Mucosa of stomach (tissue), 1 donor: Measurements from ENCODE around the gene PDE1C.
"Not testable (repeated sequence)": the region's sequence is repeated elsewhere in the genome, so short reads cannot be mapped to it uniquely, and the experiment has no call there.

Experiments
- H3K27me3 ChIP-seq: one replicate; pipeline ENCODE4 v1.7.0; 2013; ENCODE audit warnings: mild to moderate bottlenecking, low read length; ENCODE audit not compliant: control insufficient read depth, insufficient read depth
- H3K36me3 ChIP-seq: one replicate; pipeline ENCODE4 v1.7.0; 2013; ENCODE audit warnings: low read length; ENCODE audit not compliant: control insufficient read depth, insufficient read depth
- H3K4me1 ChIP-seq: one replicate; pipeline ENCODE4 v1.7.0; 2013; ENCODE audit warnings: mild to moderate bottlenecking, low read length; ENCODE audit not compliant: control insufficient read depth, insufficient read depth
- H3K4me3 ChIP-seq: one replicate; pipeline ENCODE4 v1.7.0; 2013; ENCODE audit warnings: low read length
- H3K9ac ChIP-seq: one replicate; pipeline ENCODE4 v1.7.0; 2013; ENCODE audit warnings: mild to moderate bottlenecking, low read length, moderate library complexity
- H3K9me3 ChIP-seq: one replicate; pipeline ENCODE4 v1.7.0; 2013; ENCODE audit warnings: mild to moderate bottlenecking, low read length, moderate library complexity; ENCODE audit not compliant: control insufficient read depth
- donor health status: Pancreatic carcinoma.

The PDE1C gene

DNA sequence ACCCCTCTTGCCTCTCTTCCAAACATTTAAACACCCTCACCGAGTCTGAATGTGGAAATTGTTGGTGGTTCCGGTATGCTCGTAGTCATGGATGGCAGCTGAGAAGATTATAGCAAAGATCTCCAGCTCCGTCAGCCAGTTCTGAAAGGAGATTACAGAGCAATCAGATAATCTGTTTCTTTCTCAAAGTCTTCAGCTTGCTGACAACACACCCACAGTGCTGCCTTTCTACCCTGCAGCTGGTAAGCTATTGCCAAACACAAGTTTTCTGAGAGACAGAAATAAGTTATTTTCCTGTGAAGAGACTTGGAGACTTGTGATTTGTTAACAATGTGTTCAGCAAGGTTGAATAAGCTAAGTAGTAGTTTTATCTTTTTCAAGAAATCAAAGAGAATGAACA is 219.6 kb downstream of the PDE1C start:
- Histone ChIP-seq H3K4me3 (no peak overlapping the region), H3K36me3 (no peaks in the 10 kb centered on the region), H3K9me3 (no peaks in the 10 kb centered on the region), H3K27me3 (no peaks in the 10 kb centered on the region), H3K9ac (no peak overlapping the region), H3K4me1 (no peaks in the 10 kb centered on the region)

DNA sequence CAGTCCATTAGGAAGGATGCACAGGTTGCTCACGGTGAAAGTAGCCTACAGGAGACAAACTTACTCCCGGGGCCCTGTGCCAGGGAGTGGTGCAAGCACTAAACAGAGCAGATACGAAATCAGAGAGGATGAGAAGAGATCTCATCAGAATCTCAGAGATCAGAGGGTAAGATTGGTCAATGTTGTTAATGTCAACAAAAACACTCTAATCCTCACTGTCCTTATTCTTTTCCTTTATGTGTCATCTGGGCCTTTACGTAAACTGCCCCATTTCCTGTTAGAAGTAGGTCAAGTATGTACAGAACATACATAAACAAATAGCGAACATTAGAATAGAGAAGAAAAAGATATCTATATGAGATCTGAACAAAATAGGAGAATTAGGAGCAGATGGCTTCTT is 220.1 kb downstream of the PDE1C start:
- Histone ChIP-seq H3K27me3 (no peaks in the 10 kb centered on the region), H3K9me3 (no peaks in the 10 kb centered on the region), H3K4me3 (no peak overlapping the region), H3K36me3 (no peaks in the 10 kb centered on the region), H3K4me1 (no peaks in the 10 kb centered on the region), H3K9ac (no peak overlapping the region)

DNA sequence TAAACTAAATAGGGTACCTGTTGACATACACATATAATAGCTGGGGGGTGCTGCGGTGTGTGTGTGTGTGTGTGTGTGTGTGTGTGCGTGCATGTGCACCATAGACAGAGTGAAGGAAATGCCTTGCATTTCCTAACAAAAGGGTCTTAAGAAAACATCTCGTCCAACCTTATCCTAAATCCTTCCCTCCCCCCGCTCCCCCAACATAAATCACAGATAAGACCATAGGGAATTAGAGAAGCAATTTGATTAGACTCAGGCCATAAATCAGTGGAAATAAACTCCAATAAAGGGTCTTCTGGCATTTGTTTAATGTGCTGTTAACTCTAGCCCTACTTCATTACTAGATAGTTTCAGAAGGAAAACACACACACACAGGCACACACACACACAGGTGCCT is 234.7 kb downstream of the PDE1C start:
- Histone ChIP-seq H3K36me3 (no peaks in the 10 kb centered on the region), H3K4me3 (no peak overlapping the region), H3K9me3 (no peaks in the 10 kb centered on the region), H3K27me3 (no peaks in the 10 kb centered on the region), H3K9ac (no peak overlapping the region), H3K4me1 (no peaks in the 10 kb centered on the region)

DNA sequence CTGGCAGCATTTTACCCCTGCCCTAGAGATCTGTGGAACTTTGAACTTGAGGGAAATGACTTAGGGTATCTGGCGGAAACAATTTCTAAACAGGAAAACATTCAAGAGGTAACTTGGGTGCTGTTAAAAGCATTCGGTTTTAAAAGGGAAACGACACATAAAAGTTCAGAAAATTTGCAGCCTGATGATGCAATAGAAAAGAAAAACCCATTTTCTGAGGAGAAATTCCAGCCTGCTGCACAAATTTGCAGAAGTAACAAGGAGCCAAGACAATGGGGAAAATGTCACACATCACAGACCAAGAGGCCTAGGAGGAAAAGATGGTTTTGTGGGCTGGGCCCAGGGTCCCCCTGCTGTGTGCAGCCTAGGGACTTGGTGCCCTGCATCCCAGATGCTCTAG is 236.6 kb downstream of the PDE1C start:
- not testable (repeated sequence) for H3K4me1 ChIP-seq, H3K4me3 ChIP-seq, H3K9me3 ChIP-seq, H3K9ac ChIP-seq, H3K36me3 ChIP-seq, H3K27me3 ChIP-seq

DNA sequence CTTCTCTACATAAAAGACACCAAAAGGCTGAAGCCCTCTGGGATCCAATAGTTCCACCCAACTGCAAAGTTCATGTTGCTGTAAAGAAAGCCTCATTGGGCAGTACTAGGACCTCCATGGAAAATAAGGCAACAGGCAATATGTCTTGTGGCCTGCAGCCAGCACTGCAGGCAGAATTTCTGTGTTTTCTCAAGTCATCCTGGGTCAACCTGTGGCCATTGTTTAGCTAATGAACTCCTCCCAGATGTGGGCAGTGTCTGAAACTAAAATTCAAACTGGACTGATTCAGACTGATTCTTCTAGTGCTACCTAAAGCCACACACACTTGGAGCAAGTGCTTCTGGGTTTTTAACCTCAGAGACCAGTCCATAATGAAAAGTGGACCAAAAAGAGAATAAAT is 241.7 kb downstream of the PDE1C start:
- no peaks in the 10 kb centered on the region for H3K36me3 ChIP-seq
- H3K9me3 ChIP-seq = no peaks in the 10 kb centered on the region
- no peak overlapping the region for H3K4me3 ChIP-seq
- no peak overlapping the region for H3K9ac ChIP-seq
- no peaks in the 10 kb centered on the region for H3K4me1 ChIP-seq
- peaks cover 6% of the 10 kb centered on the region for H3K27me3 ChIP-seq

DNA sequence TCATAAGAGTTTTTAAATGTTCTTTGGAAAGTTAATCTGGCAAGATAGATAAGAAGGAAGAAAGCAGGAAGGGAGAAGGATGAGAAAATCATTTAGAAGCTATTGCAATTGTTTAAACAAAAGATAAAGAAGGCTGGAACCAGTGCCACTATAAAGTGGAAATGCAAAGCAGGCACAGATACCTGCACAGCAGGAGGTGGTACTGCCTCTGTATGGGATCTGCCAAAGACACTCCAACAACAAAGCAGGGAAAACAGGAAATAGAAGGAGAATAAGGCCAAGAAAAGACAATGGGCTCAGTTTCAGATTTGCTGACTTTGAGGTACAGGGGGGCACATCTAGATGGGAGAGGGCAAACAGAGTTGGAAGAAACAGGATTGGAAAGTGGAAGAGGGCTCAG is 244.6 kb downstream of the PDE1C start:
- Histone ChIP-seq H3K4me1 (no peaks in the 10 kb centered on the region), H3K9me3 (no peaks in the 10 kb centered on the region), H3K9ac (no peak overlapping the region), H3K36me3 (no peaks in the 10 kb centered on the region), H3K27me3 (peaks cover 6% of the 10 kb centered on the region), H3K4me3 (no peak overlapping the region)

DNA sequence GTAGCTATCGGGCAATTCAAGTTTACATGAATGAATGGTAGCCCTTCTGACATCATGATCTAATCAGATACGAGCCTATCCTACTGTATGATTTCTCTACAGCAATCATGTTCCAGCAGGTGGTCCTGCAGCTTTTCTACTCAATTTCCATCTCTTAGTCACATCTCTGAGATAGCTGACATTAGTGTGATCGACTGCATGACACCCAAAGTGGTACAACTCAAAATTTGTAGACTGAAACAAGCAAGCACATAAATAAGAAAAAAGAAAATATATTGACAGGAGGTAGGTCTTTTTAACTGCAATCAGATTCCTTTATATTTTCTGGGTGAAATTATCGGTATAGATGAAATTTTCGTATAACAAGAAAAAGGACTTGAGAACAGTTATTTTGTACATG is 251.2 kb downstream of the PDE1C start:
- no peaks in the 10 kb centered on the region for H3K9me3 ChIP-seq
- no peaks in the 10 kb centered on the region for H3K27me3 ChIP-seq
- H3K9ac ChIP-seq = no peak overlapping the region
- no peaks in the 10 kb centered on the region for H3K4me1 ChIP-seq
- no peak overlapping the region for H3K4me3 ChIP-seq
- no peaks in the 10 kb centered on the region for H3K36me3 ChIP-seq

DNA sequence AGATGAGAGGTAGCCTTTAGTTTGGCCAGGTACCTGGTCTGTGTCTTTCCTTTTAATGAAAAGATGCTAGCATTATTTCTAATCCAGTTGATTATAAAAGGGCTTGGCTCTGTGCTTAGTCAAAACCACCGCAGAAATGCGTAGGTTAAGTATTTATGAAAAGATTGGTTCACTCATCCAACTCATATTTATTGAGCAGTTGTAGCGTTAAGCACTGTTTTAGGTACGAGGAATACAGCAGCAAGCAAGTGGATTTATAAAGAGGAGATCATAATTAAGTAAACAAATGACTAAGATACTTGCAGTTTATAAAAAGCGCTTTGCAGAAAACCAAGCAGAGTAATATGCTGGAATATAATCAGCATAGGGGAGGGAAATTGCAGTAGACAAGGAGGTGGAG is 253.4 kb downstream of the PDE1C start:
- Histone ChIP-seq H3K9ac (no peak overlapping the region), H3K27me3 (no peaks in the 10 kb centered on the region), H3K9me3 (no peaks in the 10 kb centered on the region), H3K36me3 (no peaks in the 10 kb centered on the region), H3K4me1 (no peaks in the 10 kb centered on the region), H3K4me3 (no peak overlapping the region)

DNA sequence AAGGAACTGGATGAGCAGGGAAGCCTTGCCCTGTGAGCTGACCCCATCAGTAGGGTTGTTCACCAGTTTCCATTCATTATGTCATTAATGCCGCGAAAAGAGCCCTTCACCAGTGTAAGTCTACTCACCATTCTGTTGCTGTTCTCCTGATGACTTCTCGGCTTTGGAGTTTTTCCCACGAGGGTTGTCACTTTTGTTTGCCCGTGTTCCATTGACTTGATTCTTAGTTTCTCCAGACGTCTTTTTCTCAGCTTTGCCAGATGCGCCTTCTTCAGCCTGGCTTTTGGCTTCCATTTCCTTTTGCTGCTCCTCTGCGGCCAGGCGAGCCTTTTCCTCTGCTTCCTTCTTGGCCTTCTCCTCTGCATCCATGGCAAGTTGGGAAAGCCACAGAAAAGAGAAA is 254.4 kb downstream of the PDE1C start:
- no peaks in the 10 kb centered on the region for H3K27me3 ChIP-seq
- no peaks in the 10 kb centered on the region for H3K36me3 ChIP-seq
- no peak overlapping the region for H3K4me3 ChIP-seq
- H3K9me3 ChIP-seq = no peaks in the 10 kb centered on the region
- H3K9ac ChIP-seq = no peak overlapping the region
- no peaks in the 10 kb centered on the region for H3K4me1 ChIP-seq

DNA sequence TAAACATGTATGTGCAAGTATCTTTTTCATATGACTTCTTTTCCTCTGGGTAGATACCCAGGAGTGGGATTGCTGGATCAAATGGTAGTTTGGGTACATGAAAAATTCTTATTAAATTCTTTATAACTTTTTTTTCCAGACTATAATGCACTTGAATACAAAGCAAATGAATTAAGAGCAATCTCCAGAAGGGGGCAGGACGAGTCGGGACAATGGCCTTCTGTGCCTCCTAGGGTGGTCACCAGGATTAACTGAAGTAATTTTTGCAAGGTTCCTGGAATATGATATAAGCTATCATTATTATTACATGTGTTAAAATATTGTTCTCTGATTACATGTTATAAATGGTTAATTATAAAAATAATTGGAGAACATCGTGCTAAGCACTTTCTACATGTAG is 256.0 kb downstream of the PDE1C start:
- Histone ChIP-seq H3K4me3 (no peak overlapping the region), H3K9me3 (no peaks in the 10 kb centered on the region), H3K9ac (no peak overlapping the region), H3K4me1 (no peaks in the 10 kb centered on the region), H3K36me3 (no peaks in the 10 kb centered on the region), H3K27me3 (no peaks in the 10 kb centered on the region)

DNA sequence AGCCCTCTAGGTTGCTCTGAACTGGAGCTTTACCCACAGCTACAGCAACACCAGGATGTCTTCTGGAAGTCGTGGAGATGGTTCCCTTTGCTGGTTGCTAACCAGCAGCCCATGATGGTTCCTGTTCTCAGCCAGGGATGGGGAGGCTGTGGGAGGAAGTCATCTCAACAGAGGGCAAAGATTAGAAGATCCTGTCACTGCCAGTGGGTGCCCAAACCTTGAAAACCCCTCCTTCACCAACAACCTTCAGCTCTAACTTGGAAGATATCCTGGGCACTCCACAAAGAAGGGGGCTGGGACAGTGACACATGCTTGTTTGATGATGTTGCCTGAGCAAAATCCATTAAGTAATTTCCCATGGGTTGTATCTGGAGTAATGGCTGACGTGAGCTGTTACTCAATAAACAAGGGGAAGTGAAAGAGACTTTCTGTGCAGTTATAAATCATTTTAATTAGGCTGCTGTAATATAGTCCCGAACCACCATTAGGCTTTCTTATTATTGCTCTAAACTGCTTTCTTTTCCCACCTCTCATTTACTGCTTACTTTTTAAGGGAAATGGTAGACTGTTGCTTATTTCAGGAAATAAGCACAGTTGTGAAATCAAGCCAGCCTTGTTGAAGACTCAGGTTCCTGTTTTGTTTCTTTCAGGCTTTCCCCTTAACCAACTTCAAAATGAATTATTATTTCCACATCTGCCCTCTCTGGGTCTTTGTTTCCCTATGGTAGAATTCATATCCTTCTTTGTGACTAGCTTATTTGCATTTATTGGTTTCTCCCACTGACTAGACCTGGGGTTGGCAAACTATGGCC is 258.4 kb downstream of the PDE1C start:
- H3K36me3 ChIP-seq = no peaks in the 10 kb centered on the region
- no peaks in the 10 kb centered on the region for H3K27me3 ChIP-seq
- no peak overlapping the region for H3K9ac ChIP-seq
- no peaks in the 10 kb centered on the region for H3K9me3 ChIP-seq
- no peaks in the 10 kb centered on the region for H3K4me1 ChIP-seq
- no peak overlapping the region for H3K4me3 ChIP-seq

DNA sequence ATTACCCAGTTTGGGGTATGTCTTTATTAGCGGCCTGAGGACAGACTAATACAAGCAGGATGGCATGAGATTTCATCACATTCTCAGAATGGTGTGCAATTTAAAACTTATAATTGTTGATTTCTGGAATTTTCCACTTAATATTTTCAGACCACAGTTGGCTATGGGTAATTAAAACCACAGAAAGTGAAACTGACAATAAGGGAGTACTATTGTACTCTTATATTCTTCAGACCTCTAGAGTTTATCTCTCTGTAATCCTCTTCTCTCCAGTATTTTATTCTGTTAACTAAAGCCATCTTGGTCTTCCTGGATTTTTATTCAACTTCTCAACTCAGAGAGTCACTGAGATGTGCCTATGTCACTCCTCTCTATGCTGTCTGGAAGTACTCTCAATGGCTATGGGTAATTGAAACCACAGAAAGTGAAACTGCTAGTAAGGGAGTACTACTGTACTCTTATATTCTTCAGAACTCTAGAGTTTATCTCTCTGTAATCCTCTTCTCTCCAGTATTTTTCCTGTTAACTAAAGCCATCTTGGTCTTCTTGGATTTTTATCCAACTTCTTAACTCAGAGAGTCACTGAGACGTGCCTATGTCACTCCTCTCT is 264.9 kb downstream of the PDE1C start:
- no peak overlapping the region for H3K4me3 ChIP-seq
- H3K9ac ChIP-seq = no peak overlapping the region
- H3K36me3 ChIP-seq = no peaks in the 10 kb centered on the region
- no peaks in the 10 kb centered on the region for H3K4me1 ChIP-seq
- H3K27me3 ChIP-seq = no peaks in the 10 kb centered on the region
- H3K9me3 ChIP-seq = no peaks in the 10 kb centered on the region
